ENCODE results near the gene ALG12.

DNA sequence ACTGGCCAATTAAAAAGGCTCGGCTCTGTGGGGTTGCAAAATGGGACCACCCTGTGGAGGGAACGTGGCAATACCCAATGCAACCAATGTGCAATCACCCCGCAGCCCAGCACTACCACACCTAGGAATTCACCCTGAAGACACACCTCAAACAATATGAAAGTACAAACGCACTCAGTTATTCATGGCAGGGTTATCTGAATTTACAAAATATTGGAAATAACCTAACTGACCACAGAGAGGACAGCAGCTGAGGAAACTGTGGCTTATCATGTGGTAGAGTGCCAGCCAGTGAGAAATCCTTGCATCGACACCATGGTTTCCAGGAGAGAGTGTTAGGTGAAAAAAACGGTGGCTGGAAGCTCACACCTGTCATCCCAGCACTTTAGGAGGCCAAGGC, 18.7 kb downstream of the ALG12 start:
- TF ChIP-seq CTCF (conservative IDR thresholded peaks at IDR 0.05; ENCODE audit: low read depth in 2 of 2) (no peak), POLR2AphosphoS5 (IDR thresholded peaks at IDR 0.05; ENCODE audit: low read depth) (no peak), EZH2 (IDR thresholded peaks at IDR 0.05; ENCODE audit: low read depth, unreplicated experiment) (no peak), REST (IDR thresholded peaks at IDR 0.05; ENCODE audit: unreplicated experiment) (no peak), EZH2phosphoT487 (IDR thresholded peaks at IDR 0.05; ENCODE audit: unreplicated experiment) (no peak), NANOG (IDR thresholded peaks at IDR 0.05; ENCODE audit: borderline replicate concordance) (no peak), ETS1 (IDR thresholded peaks at IDR 0.05) (no peak), JUNB (IDR thresholded peaks at IDR 0.05; ENCODE audit: unreplicated experiment) (no peak)

All from GM23338 (cell line).